Measurements from ENCODE around the gene GALNT15.

Gene GALNT15

GRCh38 chr3:16132928-16133327 is 41.6 kb upstream of the GALNT15 start:
- H3K27ac ChIP-seq (ENCODE audit: poor library complexity, severe bottlenecking): no peak overlapping the region
- DNase-seq (ENCODE audit: low spot score) (no peak), ATAC-seq (ENCODE audit: low read depth) (no peak)
- H3K4me1 ChIP-seq (ENCODE audit: insufficient read depth, poor library complexity, severe bottlenecking): no peaks in the 10 kb centered on the region
- TF ChIP-seq, protein P1, sequence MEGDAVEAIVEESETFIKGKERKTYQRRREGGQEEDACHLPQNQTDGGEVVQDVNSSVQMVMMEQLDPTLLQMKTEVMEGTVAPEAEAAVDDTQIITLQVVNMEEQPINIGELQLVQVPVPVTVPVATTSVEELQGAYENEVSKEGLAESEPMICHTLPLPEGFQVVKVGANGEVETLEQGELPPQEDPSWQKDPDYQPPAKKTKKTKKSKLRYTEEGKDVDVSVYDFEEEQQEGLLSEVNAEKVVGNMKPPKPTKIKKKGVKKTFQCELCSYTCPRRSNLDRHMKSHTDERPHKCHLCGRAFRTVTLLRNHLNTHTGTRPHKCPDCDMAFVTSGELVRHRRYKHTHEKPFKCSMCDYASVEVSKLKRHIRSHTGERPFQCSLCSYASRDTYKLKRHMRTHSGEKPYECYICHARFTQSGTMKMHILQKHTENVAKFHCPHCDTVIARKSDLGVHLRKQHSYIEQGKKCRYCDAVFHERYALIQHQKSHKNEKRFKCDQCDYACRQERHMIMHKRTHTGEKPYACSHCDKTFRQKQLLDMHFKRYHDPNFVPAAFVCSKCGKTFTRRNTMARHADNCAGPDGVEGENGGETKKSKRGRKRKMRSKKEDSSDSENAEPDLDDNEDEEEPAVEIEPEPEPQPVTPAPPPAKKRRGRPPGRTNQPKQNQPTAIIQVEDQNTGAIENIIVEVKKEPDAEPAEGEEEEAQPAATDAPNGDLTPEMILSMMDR (IDR thresholded peaks at IDR 0.05; ENCODE audit: poor library complexity, severe bottlenecking): no peak
- no peak overlapping the region for H3K4me3 ChIP-seq (ENCODE audit: severe bottlenecking)
- H3K27me3 ChIP-seq (ENCODE audit: insufficient read depth, poor library complexity, severe bottlenecking): no peaks in the 10 kb centered on the region
- no peaks in the 10 kb centered on the region for H3K9me3 ChIP-seq (ENCODE audit: severe bottlenecking)
- no peaks in the 10 kb centered on the region for H3K36me3 ChIP-seq (ENCODE audit: low read depth)

DNA sequence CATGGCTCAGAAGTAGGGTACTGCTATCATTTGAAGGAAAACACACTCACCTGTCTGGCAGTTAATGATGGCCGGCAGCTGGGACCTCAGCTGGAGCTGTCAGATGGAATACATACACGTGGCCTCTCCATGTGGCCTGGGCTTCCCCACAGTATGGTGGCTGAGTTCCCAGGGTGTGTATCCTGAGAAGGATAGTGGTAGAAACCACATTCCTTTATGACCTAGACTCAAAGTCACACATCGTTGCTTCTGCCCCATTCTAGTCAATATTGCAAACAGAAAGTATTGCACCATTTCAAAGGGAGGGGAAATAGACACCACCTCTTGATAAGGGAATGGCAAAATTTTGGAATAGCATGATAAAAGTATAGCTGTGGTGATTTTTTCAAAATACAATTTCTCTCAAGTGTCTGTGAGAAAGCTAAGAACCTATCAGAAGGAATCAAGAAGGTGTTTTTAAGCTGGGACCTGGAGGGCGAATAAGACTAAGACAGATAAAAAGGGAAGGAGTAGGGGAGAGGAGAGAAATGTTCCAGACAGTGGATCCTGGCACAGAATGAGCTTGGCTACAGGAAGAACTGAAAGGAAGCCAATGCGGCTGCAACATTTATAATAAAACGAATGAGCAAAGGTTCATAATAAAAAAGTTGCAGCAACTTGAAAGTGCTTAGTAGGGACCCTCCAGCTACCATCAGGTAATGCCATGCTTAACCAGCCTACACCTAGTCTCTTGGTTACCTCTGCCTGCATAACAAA is 40.1 kb upstream of the GALNT15 start:
- no peak for ATAC-seq (ENCODE audit: low read depth)
- no peak overlapping the region for H3K4me3 ChIP-seq (ENCODE audit: severe bottlenecking)
- no peaks in the 10 kb centered on the region for H3K27me3 ChIP-seq (ENCODE audit: insufficient read depth, poor library complexity, severe bottlenecking)
- TF ChIP-seq, protein P1 (IDR thresholded peaks at IDR 0.05; ENCODE audit: poor library complexity, severe bottlenecking): no peak
- H3K9me3 ChIP-seq (ENCODE audit: severe bottlenecking): no peaks in the 10 kb centered on the region
- H3K4me1 ChIP-seq (ENCODE audit: insufficient read depth, poor library complexity, severe bottlenecking): no peaks in the 10 kb centered on the region
- H3K27ac ChIP-seq (ENCODE audit: poor library complexity, severe bottlenecking): no peak overlapping the region
- H3K36me3 ChIP-seq (ENCODE audit: low read depth): no peaks in the 10 kb centered on the region
- no peak for DNase-seq (ENCODE audit: low spot score)

DNA sequence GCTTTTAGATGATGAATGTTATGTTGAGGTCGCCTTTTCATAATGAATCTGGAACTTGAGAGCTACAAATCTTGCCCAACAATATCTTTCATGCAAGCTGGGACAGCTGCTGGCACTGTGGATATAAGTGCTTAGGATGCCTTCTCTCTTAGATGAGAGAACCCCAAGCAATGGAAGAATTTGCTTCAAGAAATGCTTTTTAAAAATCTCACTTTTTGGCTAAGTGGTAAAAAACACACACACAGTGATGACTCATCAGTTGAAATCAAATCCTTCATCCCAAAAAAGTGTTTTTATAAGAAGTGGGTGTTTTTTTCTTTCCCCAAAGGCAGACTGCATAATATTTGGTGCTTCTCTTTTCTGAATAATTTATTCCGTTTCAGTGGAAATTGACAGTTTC is 38.4 kb upstream of the GALNT15 start:
- TF ChIP-seq, protein P1 (IDR thresholded peaks at IDR 0.05; ENCODE audit: poor library complexity, severe bottlenecking): no peak
- Histone ChIP-seq H3K4me3 (ENCODE audit: severe bottlenecking) (no peak overlapping the region), H3K27ac (ENCODE audit: poor library complexity, severe bottlenecking) (no peak overlapping the region), H3K36me3 (ENCODE audit: low read depth) (no peaks in the 10 kb centered on the region), H3K4me1 (ENCODE audit: insufficient read depth, poor library complexity, severe bottlenecking) (peaks cover 8% of the 10 kb centered on the region), H3K9me3 (ENCODE audit: severe bottlenecking) (no peaks in the 10 kb centered on the region), H3K27me3 (ENCODE audit: insufficient read depth, poor library complexity, severe bottlenecking) (no peaks in the 10 kb centered on the region)
- DNase-seq (ENCODE audit: low spot score): no peak
- no peak for ATAC-seq (ENCODE audit: low read depth)

GRCh38 chr3:16137044-16137443 is 37.4 kb upstream of the GALNT15 start:
- H3K4me3 ChIP-seq (ENCODE audit: severe bottlenecking): no peak overlapping the region
- H3K9me3 ChIP-seq (ENCODE audit: severe bottlenecking): no peaks in the 10 kb centered on the region
- ATAC-seq (ENCODE audit: low read depth) (no peak), DNase-seq (ENCODE audit: low spot score) (no peak)
- H3K4me1 ChIP-seq (ENCODE audit: insufficient read depth, poor library complexity, severe bottlenecking): peaks cover 8% of the 10 kb centered on the region
- H3K27ac ChIP-seq (ENCODE audit: poor library complexity, severe bottlenecking): no peak overlapping the region
- H3K27me3 ChIP-seq (ENCODE audit: insufficient read depth, poor library complexity, severe bottlenecking): no peaks in the 10 kb centered on the region
- no peaks in the 10 kb centered on the region for H3K36me3 ChIP-seq (ENCODE audit: low read depth)
- TF ChIP-seq, protein P1 (IDR thresholded peaks at IDR 0.05; ENCODE audit: poor library complexity, severe bottlenecking): no peak

GRCh38 chr3:16137977-16138376 is 36.5 kb upstream of the GALNT15 start:
- TF ChIP-seq, protein P1 (IDR thresholded peaks at IDR 0.05; ENCODE audit: poor library complexity, severe bottlenecking): no peak
- H3K36me3 ChIP-seq (ENCODE audit: low read depth): no peaks in the 10 kb centered on the region

More at GRCh38 chr3:16137977-16138376, 36.5 kb upstream of the GALNT15 start:
- Histone ChIP-seq H3K4me3 (ENCODE audit: severe bottlenecking) (no peak overlapping the region), H3K27ac (ENCODE audit: poor library complexity, severe bottlenecking) (no peak overlapping the region), H3K4me1 (ENCODE audit: insufficient read depth, poor library complexity, severe bottlenecking) (peaks cover 8% of the 10 kb centered on the region), H3K27me3 (ENCODE audit: insufficient read depth, poor library complexity, severe bottlenecking) (no peaks in the 10 kb centered on the region), H3K9me3 (ENCODE audit: severe bottlenecking) (no peaks in the 10 kb centered on the region)
- no peak for ATAC-seq (ENCODE audit: low read depth)
- DNase-seq (ENCODE audit: low spot score): no peak

Measured in RWPE2 (cell line).